Suppressor macrophage (primary cell): ENCODE data around the gene NSD2.
"Not testable (repeated sequence)": the region's sequence is repeated elsewhere in the genome, so short reads cannot be mapped to it uniquely, and the experiment has no call there.

Experiments
- DNase-seq, 4 experiments: peaks; one replicate each; pipeline ENCODE4 v3.0.0-alpha.2; 2020 to 2022

Gene NSD2

GRCh38 chr4:1985780-1986577, 114.8 kb downstream of the NSD2 start:
- DNase-seq: no peak

- DNase-seq: no peak
Measured at GRCh38 chr4:1986578-1987210, 115.5 kb downstream of the NSD2 start.

GRCh38 chr4:1987296-1987695, 116.1 kb downstream of the NSD2 start:
- no peak for DNase-seq

- no peak for DNase-seq
Measured at GRCh38 chr4:1987721-1988326, 116.6 kb downstream of the NSD2 start.

GRCh38 chr4:1988327-1988724, 117.1 kb downstream of the NSD2 start:
- DNase-seq: no peak

- no peak for DNase-seq
Measured at GRCh38 chr4:1989533-1990347, 118.5 kb downstream of the NSD2 start.

GRCh38 chr4:1990348-1990645, 119.1 kb downstream of the NSD2 start:
- no peak for DNase-seq

- no peak for DNase-seq
Measured at GRCh38 chr4:1990676-1991075, 119.5 kb downstream of the NSD2 start.

- DNase-seq: no peak
Measured at GRCh38 chr4:1991087-1991486, 119.9 kb downstream of the NSD2 start.

GRCh38 chr4:1991596-1992434, 120.6 kb downstream of the NSD2 start:
- no peak for DNase-seq

GRCh38 chr4:1992468-1993168, 121.4 kb downstream of the NSD2 start:
- no peak for DNase-seq

- no peak for DNase-seq
Measured at GRCh38 chr4:1993169-1993516, 122.0 kb downstream of the NSD2 start.

GRCh38 chr4:1993718-1994516, 122.7 kb downstream of the NSD2 start:
- DNase-seq: not testable (repeated sequence)

- DNase-seq: no peak
Measured at GRCh38 chr4:1994938-1995337, 123.7 kb downstream of the NSD2 start.

- no peak for DNase-seq
Measured at GRCh38 chr4:1996866-1997611, 125.8 kb downstream of the NSD2 start.

GRCh38 chr4:1997712-1998111, 126.5 kb downstream of the NSD2 start:
- no peak for DNase-seq

- no peak for DNase-seq
Measured at GRCh38 chr4:1998296-1998695, 127.1 kb downstream of the NSD2 start.

- DNase-seq: not testable (repeated sequence)
Measured at GRCh38 chr4:1999308-1999707, 128.1 kb downstream of the NSD2 start.

GRCh38 chr4:2003361-2003760, 132.2 kb downstream of the NSD2 start:
- DNase-seq: not testable (repeated sequence)

GRCh38 chr4:2006367-2006766, 135.2 kb downstream of the NSD2 start:
- no peak for DNase-seq
